H9 (cell line): ENCODE data around the gene ZNF236. TPM values are rescaled to one million over a fixed set of nuclear protein-coding genes. Genes with fewer than 3 reads are reported as not detected.
A peak's percentile ranks its signal among the peaks of the same experiment; 100 is the strongest.

Experiments used
- DNase-seq: peaks from one replicate; pipeline ENCODE4 v3.0.0-alpha.2; 2017
- H2AFZ ChIP-seq: one replicate; pipeline ENCODE4 v1.6.1; 2013; ENCODE audit warnings: mild to moderate bottlenecking, low read length, control low read depth, moderate library complexity
- H2AK5ac ChIP-seq: 2 replicates; pipeline ENCODE4 v1.6.1; 2013; ENCODE audit warnings: low read length, control low read depth, mixed read lengths; ENCODE audit not compliant: insufficient read length
- H2BK120ac ChIP-seq: one replicate; pipeline ENCODE4 v1.6.1; 2013; ENCODE audit warnings: low read depth, mild to moderate bottlenecking, low read length, control low read depth, inconsistent platforms; ENCODE audit not compliant: poor library complexity, severe bottlenecking
- H2BK12ac ChIP-seq: 2 replicates; pipeline ENCODE4 v1.6.1; 2013; ENCODE audit warnings: low read length, control low read depth, mixed read lengths, low read depth; ENCODE audit not compliant: insufficient read length
- H2BK15ac ChIP-seq: 2 replicates; pipeline ENCODE4 v1.6.1; 2013; ENCODE audit warnings: low read depth, low read length, control low read depth
- H2BK20ac ChIP-seq: one replicate; pipeline ENCODE4 v1.6.1; 2013; ENCODE audit warnings: low read depth, mild to moderate bottlenecking, low read length, control low read depth, inconsistent platforms; ENCODE audit not compliant: poor library complexity, severe bottlenecking
- H2BK5ac ChIP-seq: 2 replicates; pipeline ENCODE4 v1.6.1; 2013; ENCODE audit warnings: low read length, control low read depth, mixed read lengths; ENCODE audit not compliant: insufficient read length
- H3K14ac ChIP-seq: 2 replicates; pipeline ENCODE4 v1.6.1; 2013; ENCODE audit warnings: low read length, control low read depth; ENCODE audit not compliant: insufficient read depth
- H3K18ac ChIP-seq: 2 replicates; pipeline ENCODE4 v1.6.1; 2013; ENCODE audit warnings: low read depth, mild to moderate bottlenecking, mixed read lengths, low read length, control low read depth; ENCODE audit not compliant: insufficient read length
- H3K23ac ChIP-seq: 2 replicates; pipeline ENCODE4 v1.6.1; 2013; ENCODE audit warnings: low read length, control low read depth, mixed read lengths, low read depth; ENCODE audit not compliant: insufficient read length
- H3K23me2 ChIP-seq: 2 replicates; pipeline ENCODE4 v1.6.1; 2013; ENCODE audit warnings: low read depth, mild to moderate bottlenecking, mixed read lengths, low read length, control low read depth; ENCODE audit not compliant: insufficient read length, poor library complexity, severe bottlenecking
- H3K27ac ChIP-seq: 2 replicates; pipeline ENCODE4 v1.5.1; 2013; ENCODE audit warnings: low read length, control low read depth, mixed read lengths, low read depth; ENCODE audit not compliant: insufficient read length
- H3K27me3 ChIP-seq: 2 replicates; pipeline ENCODE4 v1.6.1; 2013; ENCODE audit warnings: low read length, control low read depth, inconsistent platforms; ENCODE audit not compliant: insufficient read depth
- H3K4ac ChIP-seq: 2 replicates; pipeline ENCODE4 v1.6.1; 2013; ENCODE audit warnings: low read depth, mild to moderate bottlenecking, control low read depth, inconsistent platforms, low read length, moderate library complexity
- H3K4me1 ChIP-seq: 2 replicates; pipeline ENCODE4 v1.6.1; 2013; ENCODE audit warnings: low read length, control low read depth, inconsistent platforms; ENCODE audit not compliant: insufficient read depth
- H3K4me2 ChIP-seq: 2 replicates; pipeline ENCODE4 v1.6.1; 2013; ENCODE audit warnings: low read length, control low read depth, mixed read lengths; ENCODE audit not compliant: insufficient read length, insufficient read depth
- H3K56ac ChIP-seq: 2 replicates; pipeline ENCODE4 v1.6.1; 2013; ENCODE audit warnings: low read depth, mild to moderate bottlenecking, mixed read lengths, low read length, control low read depth; ENCODE audit not compliant: insufficient read length
- H3K79me1 ChIP-seq: 2 replicates; pipeline ENCODE4 v1.6.1; 2013; ENCODE audit warnings: low read depth, mild to moderate bottlenecking, moderate library complexity, low read length, control low read depth, inconsistent platforms; ENCODE audit not compliant: insufficient read depth, poor library complexity, severe bottlenecking
- H3K79me2 ChIP-seq: 2 replicates; pipeline ENCODE4 v1.6.1; 2013; ENCODE audit warnings: low read length, control low read depth, inconsistent platforms; ENCODE audit not compliant: insufficient read depth
- H3K9ac ChIP-seq: 2 replicates; pipeline ENCODE4 v1.6.1; 2013; ENCODE audit warnings: low read length, control low read depth, mixed read lengths; ENCODE audit not compliant: insufficient read length; ENCODE audit errors: extremely low read depth
- H3K9me3 ChIP-seq: one replicate; pipeline ENCODE4 v1.6.1; 2013; ENCODE audit warnings: low read depth, low read length, inconsistent platforms; ENCODE audit not compliant: control insufficient read depth
- H3T11ph ChIP-seq: one replicate; pipeline ENCODE4 v1.6.1; 2013; ENCODE audit warnings: mild to moderate bottlenecking, low read length, control low read depth, inconsistent platforms
- H4K20me1 ChIP-seq: one replicate; pipeline ENCODE4 v1.6.1; 2013; ENCODE audit not compliant: control insufficient read depth, insufficient read length, insufficient read depth
- H4K5ac ChIP-seq: 2 replicates; pipeline ENCODE4 v1.6.1; 2013; ENCODE audit warnings: low read depth, mild to moderate bottlenecking, mixed read lengths, low read length, control low read depth; ENCODE audit not compliant: insufficient read length
- H4K8ac ChIP-seq: replicated peaks from 2 replicates; pipeline ENCODE4 v1.6.1; 2013; ENCODE audit warnings: low read length, control low read depth, mixed read lengths, low read depth; ENCODE audit not compliant: insufficient read length
- H4K91ac ChIP-seq: 2 replicates; pipeline ENCODE4 v1.6.1; 2013; ENCODE audit warnings: low read depth, mild to moderate bottlenecking, moderate library complexity, mixed read lengths, low read length, control low read depth; ENCODE audit not compliant: insufficient read length
- H3K27ac Mint-ChIP-seq, 3 experiments: 2 replicates in 2 of 3; 3 replicates in 1 of 3; pipeline ENCODE4 v1.8.0; 2020 to 2021; ENCODE audit warnings: mixed read lengths in 3 of 3, mild to moderate bottlenecking in 1 of 3, moderate library complexity in 1 of 3
- H3K27me3 Mint-ChIP-seq: 2 replicates; pipeline ENCODE4 v1.8.0; 2021; ENCODE audit warnings: low read depth, mild to moderate bottlenecking, moderate library complexity, mixed read lengths
- H3K36me3 Mint-ChIP-seq, 3 experiments: 2 replicates in 2 of 3; 3 replicates in 1 of 3; pipeline ENCODE4 v1.8.0; 2020 to 2021; ENCODE audit warnings: low read depth in 3 of 3, mixed read lengths in 3 of 3; ENCODE audit not compliant: insufficient read depth in 1 of 3
- H3K4me1 Mint-ChIP-seq, 2 experiments: 2 replicates each; pipeline ENCODE4 v1.8.0; 2020; ENCODE audit warnings: mixed read lengths in 2 of 2
- H3K4me3 Mint-ChIP-seq, 2 experiments: 2 replicates in 1 of 2; 3 replicates in 1 of 2; pipeline ENCODE4 v1.8.0; 2020 to 2021; ENCODE audit warnings: mild to moderate bottlenecking in 2 of 2, mixed read lengths in 2 of 2, moderate library complexity in 1 of 2
- H3K9me3 Mint-ChIP-seq, 2 experiments: 2 replicates in 1 of 2; 3 replicates in 1 of 2; pipeline ENCODE4 v1.8.0; 2020; ENCODE audit warnings: mild to moderate bottlenecking in 2 of 2, mixed read lengths in 2 of 2, moderate library complexity in 1 of 2
- WGBS: extraction: QIAGEN DNeasy Blood & Tissue Kit; methylation state at CpG from one replicate; pipeline ENCODE4 v1.1.7; 2013; ENCODE audit warnings: missing lambda C conversion rate, low lambda C conversion rate, mixed read lengths; ENCODE audit not compliant: insufficient read length; ENCODE audit errors: extremely low coverage; 5-methylcytosine and 5-hydroxymethylcytosine counted together
- total RNA-seq: library from RNA; stranded (reverse); gene quantifications from 2 replicates; pipeline ENCODE4 v1.2.1, GENCODE V29; 2021
- TF ChIP-seq, protein P1 (sequence below): fragments of 200-600 bp; sonication (generic); conservative IDR thresholded peaks from 3 replicates; pipeline ENCODE4 v1.8.0; 2021; ENCODE audit warnings: antibody characterized with exemption, mild to moderate bottlenecking

ZNF236 gene
- total RNA-seq, 1 experiment from 2014 or later, result 16.0 TPM

DNA sequence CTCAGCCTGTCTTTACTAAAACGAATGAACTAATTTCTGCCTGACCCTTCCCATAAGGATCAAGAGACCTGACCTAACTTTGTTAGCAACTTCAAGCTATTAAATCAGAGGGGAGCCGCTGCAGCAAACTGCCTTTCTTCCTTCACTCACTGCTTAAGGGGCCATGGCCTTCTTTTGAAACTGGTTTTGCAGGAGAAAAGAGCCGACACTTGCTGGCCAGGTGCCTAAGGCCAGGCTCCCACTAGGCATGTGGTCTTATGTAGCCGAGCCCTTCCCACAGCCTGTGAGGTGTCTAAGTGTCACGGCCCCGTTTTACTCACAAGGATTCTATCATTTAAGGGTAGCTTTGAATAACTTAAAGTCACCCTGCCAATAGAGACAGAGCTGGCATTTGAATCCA, 130.8 kb downstream of the ZNF236 start:
- no peak overlapping the region for H4K5ac ChIP-seq
- H3K4ac ChIP-seq, result no peak overlapping the region
- H3K9me3 Mint-ChIP-seq, result no peaks in the 10 kb centered on the region; a peak in 1 of 5 replicates
- DNase-seq, result no peak
- no peaks in the 10 kb centered on the region for H3K79me1 ChIP-seq
- H3K27me3 ChIP-seq, result no peaks in the 10 kb centered on the region
- no peaks in the 10 kb centered on the region for H4K20me1 ChIP-seq
- H3K9ac ChIP-seq, result no peak overlapping the region
- peaks cover 0 to 3% of the 10 kb centered on the region in 2 experiments; a peak in 1 of 4 replicates for H3K4me1 Mint-ChIP-seq
- no peaks in the 10 kb centered on the region for H3K23me2 ChIP-seq
- no peak overlapping the region for H3K27ac ChIP-seq
- no peak overlapping the region for H3T11ph ChIP-seq
- no peak overlapping the region for H4K91ac ChIP-seq
- no peak overlapping the region for H2AFZ ChIP-seq
- H4K8ac ChIP-seq, result no peak overlapping the region
- H3K27me3 Mint-ChIP-seq, result no peaks in the 10 kb centered on the region
- no peak overlapping the region for H2BK120ac ChIP-seq
- H3K79me2 ChIP-seq, result no peaks in the 10 kb centered on the region
- H3K14ac ChIP-seq, result no peak overlapping the region
- no peak overlapping the region for H3K18ac ChIP-seq
- no peak overlapping the region for H2AK5ac ChIP-seq
- H3K4me1 ChIP-seq, result no peaks in the 10 kb centered on the region
- H2BK15ac ChIP-seq, result no peak overlapping the region
- H2BK20ac ChIP-seq, result no peak overlapping the region
- no peak overlapping the region for H3K4me3 Mint-ChIP-seq
- H3K9me3 ChIP-seq, result no peaks in the 10 kb centered on the region
- TF ChIP-seq, protein P1, sequence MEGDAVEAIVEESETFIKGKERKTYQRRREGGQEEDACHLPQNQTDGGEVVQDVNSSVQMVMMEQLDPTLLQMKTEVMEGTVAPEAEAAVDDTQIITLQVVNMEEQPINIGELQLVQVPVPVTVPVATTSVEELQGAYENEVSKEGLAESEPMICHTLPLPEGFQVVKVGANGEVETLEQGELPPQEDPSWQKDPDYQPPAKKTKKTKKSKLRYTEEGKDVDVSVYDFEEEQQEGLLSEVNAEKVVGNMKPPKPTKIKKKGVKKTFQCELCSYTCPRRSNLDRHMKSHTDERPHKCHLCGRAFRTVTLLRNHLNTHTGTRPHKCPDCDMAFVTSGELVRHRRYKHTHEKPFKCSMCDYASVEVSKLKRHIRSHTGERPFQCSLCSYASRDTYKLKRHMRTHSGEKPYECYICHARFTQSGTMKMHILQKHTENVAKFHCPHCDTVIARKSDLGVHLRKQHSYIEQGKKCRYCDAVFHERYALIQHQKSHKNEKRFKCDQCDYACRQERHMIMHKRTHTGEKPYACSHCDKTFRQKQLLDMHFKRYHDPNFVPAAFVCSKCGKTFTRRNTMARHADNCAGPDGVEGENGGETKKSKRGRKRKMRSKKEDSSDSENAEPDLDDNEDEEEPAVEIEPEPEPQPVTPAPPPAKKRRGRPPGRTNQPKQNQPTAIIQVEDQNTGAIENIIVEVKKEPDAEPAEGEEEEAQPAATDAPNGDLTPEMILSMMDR, result no peak
- H2BK5ac ChIP-seq, result no peak overlapping the region
- H3K36me3 Mint-ChIP-seq, result peaks cover 7 to 47% (median 36%) of the 10 kb centered on the region in 3 experiments; a peak in 6 of 7 replicates
- no CpG with 5 or more reads among the region's 6 CpGs for WGBS
- no peak overlapping the region for H2BK12ac ChIP-seq
- no peak overlapping the region for H3K23ac ChIP-seq
- H3K4me2 ChIP-seq, result no peak overlapping the region
- peak overlapping the region in 2 of 3 experiments; percentile 55 to 79; a peak in 3 of 7 replicates for H3K27ac Mint-ChIP-seq
- no peak overlapping the region for H3K56ac ChIP-seq
